Measurements from ENCODE around the gene AUTS2. TPM values are rescaled to one million over a fixed set of nuclear protein-coding genes. Genes with fewer than 3 reads are reported as not detected.

AUTS2 gene
- total RNA-seq, 1 donor from 2014 or later: 53.0 TPM

DNA sequence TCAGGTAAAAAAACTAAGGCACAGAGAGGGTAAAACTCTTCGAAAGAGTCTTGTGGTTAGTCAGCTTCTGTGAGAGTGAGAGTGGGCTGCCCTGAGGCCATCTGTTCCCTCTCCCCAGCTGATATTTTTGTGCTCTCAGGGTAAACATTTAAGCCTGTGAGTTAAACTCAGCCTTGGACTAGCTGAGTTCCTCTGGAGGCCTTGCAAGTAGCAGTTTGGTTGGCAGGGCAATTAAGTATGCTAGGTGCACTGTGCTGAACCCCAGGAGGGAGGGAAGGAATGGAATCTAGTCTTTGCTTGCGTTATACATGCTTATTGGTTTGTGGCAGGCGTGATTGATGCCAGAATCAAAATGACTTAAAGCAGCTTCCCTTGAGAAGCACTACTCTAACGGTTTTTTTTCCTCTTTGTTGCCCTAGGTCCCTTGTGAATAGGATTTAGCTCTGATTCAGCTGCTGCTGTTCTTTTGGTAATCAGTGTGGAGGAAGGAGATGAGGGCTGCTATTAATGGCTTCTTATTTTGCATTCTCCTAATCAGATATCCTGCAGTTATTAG, 140.2 kb downstream of the AUTS2 start:
- Histone ChIP-seq H3K9me3 (no peaks in the 10 kb centered on the region), H3K27me3 (no peaks in the 10 kb centered on the region), H3K4me3 (no peak overlapping the region), H3K4me1 (peaks cover 9% of the 10 kb centered on the region), H3K27ac (no peak overlapping the region), H3K36me3 (no peaks in the 10 kb centered on the region)
- DNase-seq (ENCODE audit: extremely low spot score in 2 of 2): no peak
- no peak for TF ChIP-seq POLR2AphosphoS5 (IDR thresholded peaks at IDR 0.05; ENCODE audit: insufficient read depth in 1 of 2, low read depth in 1 of 2)
- no peak for TF ChIP-seq POLR2A (IDR thresholded peaks at IDR 0.05)
- TF ChIP-seq, protein P1, sequence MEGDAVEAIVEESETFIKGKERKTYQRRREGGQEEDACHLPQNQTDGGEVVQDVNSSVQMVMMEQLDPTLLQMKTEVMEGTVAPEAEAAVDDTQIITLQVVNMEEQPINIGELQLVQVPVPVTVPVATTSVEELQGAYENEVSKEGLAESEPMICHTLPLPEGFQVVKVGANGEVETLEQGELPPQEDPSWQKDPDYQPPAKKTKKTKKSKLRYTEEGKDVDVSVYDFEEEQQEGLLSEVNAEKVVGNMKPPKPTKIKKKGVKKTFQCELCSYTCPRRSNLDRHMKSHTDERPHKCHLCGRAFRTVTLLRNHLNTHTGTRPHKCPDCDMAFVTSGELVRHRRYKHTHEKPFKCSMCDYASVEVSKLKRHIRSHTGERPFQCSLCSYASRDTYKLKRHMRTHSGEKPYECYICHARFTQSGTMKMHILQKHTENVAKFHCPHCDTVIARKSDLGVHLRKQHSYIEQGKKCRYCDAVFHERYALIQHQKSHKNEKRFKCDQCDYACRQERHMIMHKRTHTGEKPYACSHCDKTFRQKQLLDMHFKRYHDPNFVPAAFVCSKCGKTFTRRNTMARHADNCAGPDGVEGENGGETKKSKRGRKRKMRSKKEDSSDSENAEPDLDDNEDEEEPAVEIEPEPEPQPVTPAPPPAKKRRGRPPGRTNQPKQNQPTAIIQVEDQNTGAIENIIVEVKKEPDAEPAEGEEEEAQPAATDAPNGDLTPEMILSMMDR (IDR thresholded peaks at IDR 0.05): no peak
- intact Hi-C loops (cut with DNase I): loop anchor here (10.0 kb wide), 1 partner anchor 864 kb away; no protein-coding TSS in a partner anchor

DNA sequence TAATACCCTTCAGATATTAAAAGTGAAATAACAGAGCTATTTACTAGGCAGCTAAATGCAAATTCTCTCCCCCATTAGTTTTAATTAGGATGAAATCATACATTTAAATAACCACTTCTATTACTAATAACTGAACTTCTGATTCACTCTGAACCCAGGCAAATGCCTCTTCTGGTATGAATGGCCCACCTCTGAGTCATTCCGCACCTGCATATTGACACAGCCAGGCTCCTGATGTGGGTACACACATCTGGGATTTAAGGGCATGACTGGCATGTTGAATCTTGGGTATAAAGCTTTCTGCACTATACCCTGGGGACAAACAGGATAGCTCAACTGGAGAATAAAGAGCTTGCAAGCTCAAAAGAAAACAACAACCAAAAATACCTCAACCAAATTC, 140.9 kb downstream of the AUTS2 start:
- no peak overlapping the region for H3K27ac ChIP-seq
- intact Hi-C loops (cut with DNase I): loop anchor here (10.0 kb wide), 1 partner anchor 864 kb away; no protein-coding TSS in a partner anchor
- no peak overlapping the region for H3K4me3 ChIP-seq
- DNase-seq (ENCODE audit: extremely low spot score in 2 of 2): no peak
- no peaks in the 10 kb centered on the region for H3K9me3 ChIP-seq
- no peaks in the 10 kb centered on the region for H3K27me3 ChIP-seq
- TF ChIP-seq, protein P1 (IDR thresholded peaks at IDR 0.05): no peak
- TF ChIP-seq POLR2A (IDR thresholded peaks at IDR 0.05): no peak
- TF ChIP-seq POLR2AphosphoS5 (IDR thresholded peaks at IDR 0.05; ENCODE audit: insufficient read depth in 1 of 2, low read depth in 1 of 2): no peak
- H3K36me3 ChIP-seq: no peaks in the 10 kb centered on the region
- H3K4me1 ChIP-seq: peaks cover 9% of the 10 kb centered on the region

DNA sequence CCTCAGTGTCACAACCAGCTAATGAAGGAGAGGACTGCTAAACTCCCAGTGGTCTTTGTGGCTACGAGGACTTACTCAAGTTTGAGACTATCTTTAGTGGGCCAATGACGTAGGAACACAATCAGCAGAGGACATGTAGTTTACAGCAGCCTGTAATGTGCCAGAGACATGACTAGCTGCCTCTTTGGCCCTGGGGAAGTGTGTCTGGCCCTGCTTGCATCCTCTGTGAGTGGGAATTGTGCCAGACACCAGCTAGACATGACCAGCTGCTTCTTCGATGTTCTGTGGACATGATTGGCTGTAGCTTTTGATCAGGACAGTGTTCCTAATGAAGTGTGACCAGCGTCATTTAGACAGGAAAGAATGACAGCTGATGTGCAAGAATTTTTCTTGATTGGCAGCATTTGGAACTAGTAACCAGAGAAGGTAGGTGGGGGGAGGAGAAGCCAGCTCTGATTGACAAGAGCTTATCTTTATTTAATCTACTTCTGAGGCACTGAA, 141.7 kb downstream of the AUTS2 start:
- Histone ChIP-seq H3K4me1 (peaks cover 9% of the 10 kb centered on the region), H3K9me3 (no peaks in the 10 kb centered on the region), H3K4me3 (no peak overlapping the region), H3K36me3 (no peaks in the 10 kb centered on the region), H3K27me3 (no peaks in the 10 kb centered on the region), H3K27ac (no peak overlapping the region)
- DNase-seq (ENCODE audit: extremely low spot score in 2 of 2): no peak
- TF ChIP-seq POLR2A (IDR thresholded peaks at IDR 0.05) (no peak), POLR2AphosphoS5 (IDR thresholded peaks at IDR 0.05; ENCODE audit: insufficient read depth in 1 of 2, low read depth in 1 of 2) (no peak)
- TF ChIP-seq, protein P1 (IDR thresholded peaks at IDR 0.05): no peak
- intact Hi-C loops (cut with DNase I): loop anchor here (10.0 kb wide), 1 partner anchor 865 kb away; no protein-coding TSS in a partner anchor

DNA sequence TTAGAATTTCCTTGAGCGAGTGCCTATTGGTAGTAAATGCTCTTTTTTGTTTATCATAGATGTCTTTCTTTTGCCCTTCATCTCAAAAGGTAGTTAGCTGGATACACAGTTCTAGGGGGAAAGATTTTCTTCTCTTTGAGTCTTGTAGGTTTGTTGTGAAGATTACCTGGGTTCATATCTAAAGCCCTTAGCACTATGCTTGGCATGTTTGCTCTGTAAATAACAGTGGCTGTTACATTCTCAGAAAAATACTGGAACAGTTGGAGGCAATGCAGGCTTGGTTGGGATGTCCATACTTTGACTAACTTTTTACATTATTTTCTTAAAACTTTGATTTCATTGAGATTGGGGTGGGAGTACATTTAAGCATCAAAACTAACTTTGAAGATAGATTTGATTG, 144.0 kb downstream of the AUTS2 start:
- Histone ChIP-seq H3K9me3 (no peaks in the 10 kb centered on the region), H3K36me3 (no peaks in the 10 kb centered on the region), H3K27me3 (no peaks in the 10 kb centered on the region), H3K4me1 (peaks cover 9% of the 10 kb centered on the region), H3K27ac (no peak overlapping the region), H3K4me3 (no peak overlapping the region)
- no peak for DNase-seq (ENCODE audit: extremely low spot score in 2 of 2)
- intact Hi-C loops (cut with DNase I): no loop called here
- TF ChIP-seq, protein P1 (IDR thresholded peaks at IDR 0.05): no peak
- TF ChIP-seq POLR2A (IDR thresholded peaks at IDR 0.05) (no peak), POLR2AphosphoS5 (IDR thresholded peaks at IDR 0.05; ENCODE audit: insufficient read depth in 1 of 2, low read depth in 1 of 2) (no peak)

DNA sequence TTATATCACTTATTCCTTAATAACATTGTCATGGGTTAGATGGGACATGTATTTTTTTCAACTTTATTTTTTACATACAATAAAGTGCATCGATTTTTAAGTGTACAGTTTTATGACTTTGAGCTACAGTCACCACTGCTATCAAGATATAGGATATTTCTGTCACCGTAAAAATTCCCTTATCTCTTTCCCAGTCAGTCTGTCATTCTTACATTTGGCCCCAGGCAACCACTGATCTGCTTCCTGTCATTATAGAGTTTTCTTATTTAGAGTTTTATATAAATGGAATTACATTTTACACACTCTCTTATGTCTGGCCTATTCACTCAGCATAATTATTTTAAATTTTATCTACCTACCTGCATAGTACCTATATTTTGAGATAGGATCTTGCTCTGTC, 145.2 kb downstream of the AUTS2 start:
- H3K4me3 ChIP-seq: no peak overlapping the region
- H3K27me3 ChIP-seq: no peaks in the 10 kb centered on the region
- H3K9me3 ChIP-seq: no peaks in the 10 kb centered on the region
- H3K4me1 ChIP-seq: peaks cover 9% of the 10 kb centered on the region
- no peak for DNase-seq (ENCODE audit: extremely low spot score in 2 of 2)
- no peak for TF ChIP-seq POLR2A (IDR thresholded peaks at IDR 0.05)
- TF ChIP-seq, protein P1 (IDR thresholded peaks at IDR 0.05): no peak
- TF ChIP-seq POLR2AphosphoS5 (IDR thresholded peaks at IDR 0.05; ENCODE audit: insufficient read depth in 1 of 2, low read depth in 1 of 2): no peak
- no peaks in the 10 kb centered on the region for H3K36me3 ChIP-seq
- no peak overlapping the region for H3K27ac ChIP-seq
- intact Hi-C loops (cut with DNase I): no loop called here

All from vagina (tissue), 2 donors.